ENCODE results near the gene SCNN1A.
A peak's percentile ranks its signal among the peaks of the same experiment; 100 is the strongest.

Gene SCNN1A

GRCh38 chr12:6330999-6331714, 44.2 kb downstream of the SCNN1A start:
- no peak for DNase-seq

GRCh38 chr12:6330192-6330591, 45.2 kb downstream of the SCNN1A start:
- DNase-seq = no peak

DNA sequence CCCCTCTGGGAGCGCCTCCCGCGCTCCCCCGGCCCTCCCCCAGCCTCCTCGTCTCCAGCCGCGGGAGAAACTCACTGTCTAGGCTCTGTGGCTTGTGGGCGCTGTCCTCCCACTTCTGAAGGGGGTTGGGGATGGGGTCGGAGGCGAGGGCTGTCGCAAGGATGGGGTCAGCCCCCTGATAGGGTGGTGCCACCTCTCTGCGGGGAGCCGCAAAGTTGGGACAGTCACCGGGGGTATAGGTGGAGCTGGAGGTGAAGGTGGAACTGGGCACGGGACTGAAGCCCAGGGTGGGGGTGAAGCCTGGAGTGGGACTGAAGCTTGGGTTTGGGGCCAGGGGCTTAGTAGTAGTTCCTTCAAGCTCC, 45.7 kb downstream of the SCNN1A start:
- DNase-seq = no peak

DNA sequence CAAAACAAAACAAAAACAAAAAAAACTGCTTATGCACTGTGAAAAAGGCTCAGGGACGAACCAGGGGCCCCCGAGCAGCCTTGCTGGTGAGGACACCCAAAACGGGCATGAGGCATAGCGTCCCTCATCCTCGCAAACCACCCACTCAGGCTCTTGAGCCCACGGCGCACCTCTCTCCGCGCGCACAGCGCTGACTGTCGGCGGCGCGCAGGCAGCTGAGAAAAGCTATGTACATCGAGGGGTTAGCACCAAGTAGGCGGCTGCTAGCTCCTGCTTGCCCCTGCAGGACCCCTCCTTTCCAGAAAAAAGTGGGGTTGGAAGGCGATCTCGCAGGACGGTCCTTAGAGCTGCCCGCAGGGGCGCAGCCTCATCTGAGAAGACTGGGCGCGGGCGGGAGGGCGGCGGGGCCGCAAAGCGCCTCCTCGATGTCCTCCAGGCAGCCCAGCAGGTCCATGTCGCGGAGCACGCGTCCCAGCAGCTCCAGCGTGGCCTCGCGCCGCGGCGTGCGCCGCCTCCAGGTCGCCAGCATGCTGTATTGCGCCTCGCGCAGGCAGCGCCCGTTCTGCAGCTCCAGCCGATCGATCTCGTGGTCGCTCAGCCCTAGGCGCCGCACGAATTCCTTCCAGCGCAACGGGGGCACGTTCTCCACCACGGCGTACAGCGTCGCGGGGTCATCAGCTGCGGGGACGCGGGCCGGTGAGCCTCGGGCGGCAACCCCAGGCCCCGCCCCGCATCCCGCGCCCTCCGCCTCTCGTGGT, 46.2 kb downstream of the SCNN1A start:
- DNase-seq = no peak

DNA sequence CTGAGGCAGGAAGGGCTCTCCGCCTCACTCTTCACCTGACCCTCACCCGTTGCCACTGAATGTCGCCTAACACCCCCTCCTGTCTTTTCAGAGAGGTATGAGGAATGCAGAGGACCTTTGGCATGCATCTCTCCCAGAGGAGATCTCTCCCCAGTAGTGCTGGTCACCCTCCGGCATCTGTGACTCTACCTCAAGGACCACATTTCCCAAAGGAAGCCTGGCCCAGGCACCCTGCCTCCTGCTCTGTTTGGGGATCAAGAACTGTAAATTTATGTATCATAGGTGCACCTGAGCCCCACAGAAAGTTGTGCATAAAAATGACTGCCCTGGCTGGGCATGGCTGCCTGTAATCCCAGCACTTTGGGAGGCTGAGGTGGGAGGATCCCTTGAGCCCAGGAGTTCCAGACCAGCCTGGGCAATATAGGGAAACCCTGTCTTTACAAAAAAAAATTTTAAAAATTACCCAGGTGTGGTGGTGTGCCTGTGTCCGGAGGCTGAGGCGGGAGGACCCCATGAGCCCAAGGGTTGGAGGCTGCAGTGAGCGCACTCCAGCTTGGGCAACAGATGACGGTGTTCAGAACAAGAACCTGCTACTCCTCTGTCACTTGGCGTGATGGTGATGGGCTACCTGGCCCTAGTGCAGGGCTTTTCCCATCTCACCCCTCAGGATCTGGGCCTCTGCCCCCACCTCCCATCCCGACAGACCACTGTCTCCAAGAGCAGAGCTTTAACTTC, 47.2 kb downstream of the SCNN1A start:
- no peak for DNase-seq

DNA sequence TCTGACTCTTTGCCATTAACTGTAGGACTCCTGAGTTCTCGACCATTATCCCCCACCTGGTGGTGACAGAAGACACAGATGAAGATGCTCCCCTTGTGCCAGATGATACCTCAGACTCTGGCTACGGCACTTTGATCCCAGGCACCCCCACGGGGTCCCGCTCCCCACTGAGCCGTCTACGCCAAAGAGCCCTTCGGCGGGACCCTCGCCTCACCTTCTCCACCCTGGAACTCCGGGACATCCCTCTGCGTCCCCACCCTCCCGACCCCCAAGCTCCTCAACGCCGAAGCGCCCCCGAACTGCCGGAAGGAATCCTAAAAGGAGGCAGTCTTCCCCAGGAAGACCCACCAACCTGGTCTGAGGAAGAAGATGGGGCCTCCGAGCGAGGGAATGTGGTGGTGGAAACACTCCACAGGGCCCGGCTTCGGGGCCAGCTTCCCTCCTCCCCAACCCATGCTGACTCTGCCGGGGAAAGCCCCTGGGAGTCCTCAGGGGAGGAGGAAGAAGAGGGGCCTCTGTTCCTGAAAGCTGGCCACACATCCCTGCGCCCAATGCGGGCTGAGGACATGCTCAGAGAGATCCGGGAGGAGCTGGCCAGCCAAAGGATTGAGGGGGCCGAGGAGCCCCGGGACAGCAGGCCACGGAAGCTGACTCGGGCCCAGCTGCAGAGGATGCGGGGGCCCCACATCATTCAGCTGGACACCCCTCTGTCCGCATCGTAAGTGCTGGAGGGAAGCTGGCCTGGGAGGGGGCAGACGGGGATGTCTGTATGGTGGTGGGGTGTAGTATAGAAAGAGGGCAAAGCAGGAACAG, 47.9 kb downstream of the SCNN1A start:
- DNase-seq = no peak

- peak; percentile 57 for DNase-seq
Measured at GRCh38 chr12:6326316-6327228, 48.8 kb downstream of the SCNN1A start.

- no peak for DNase-seq
Measured at GRCh38 chr12:6324936-6325750, 50.2 kb downstream of the SCNN1A start.

DNA sequence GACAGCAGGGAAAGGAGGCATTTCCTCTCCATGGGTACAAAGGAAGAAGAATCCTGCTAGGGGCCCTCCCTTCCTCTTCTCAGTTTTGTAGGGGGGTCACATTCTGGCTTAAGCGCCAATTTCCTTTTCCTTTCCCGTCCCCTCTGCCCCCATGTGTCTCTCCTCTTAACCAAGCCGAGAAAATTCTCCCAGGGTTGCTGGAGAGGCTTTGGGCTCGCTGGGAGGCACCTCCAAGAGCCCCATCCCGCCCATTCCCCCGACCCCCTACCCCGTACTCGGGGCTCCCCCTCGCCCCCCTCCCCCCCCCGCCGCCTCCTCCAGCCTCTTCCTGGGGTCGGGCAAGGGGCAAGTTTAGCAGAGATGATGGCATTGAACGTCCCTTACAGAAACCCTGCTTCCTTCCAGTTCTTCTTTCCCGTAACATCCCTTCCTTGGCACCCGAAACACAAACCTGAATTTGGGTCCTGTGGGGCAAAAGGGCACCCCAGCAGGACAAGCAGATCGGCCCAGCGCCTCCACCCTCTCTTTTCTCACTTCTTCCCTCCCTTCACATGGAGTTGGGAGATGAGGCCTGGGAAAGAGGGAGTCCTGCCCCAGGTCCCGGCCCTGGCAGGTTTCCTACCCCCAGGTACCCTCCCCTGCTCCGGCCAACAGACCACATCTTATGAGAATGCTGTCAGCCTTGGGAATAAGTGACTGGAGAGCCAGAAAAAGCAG, 51.2 kb downstream of the SCNN1A start:
- DNase-seq = no peak

GRCh38 chr12:6323340-6323994, 51.9 kb downstream of the SCNN1A start:
- DNase-seq = peak; percentile 72

- no peak for DNase-seq
Measured at GRCh38 chr12:6322969-6323339, 52.4 kb downstream of the SCNN1A start.

GRCh38 chr12:6322352-6322751, 53.0 kb downstream of the SCNN1A start:
- no peak for DNase-seq

- no peak for DNase-seq
Measured at GRCh38 chr12:6321905-6322304, 53.5 kb downstream of the SCNN1A start.

DNA sequence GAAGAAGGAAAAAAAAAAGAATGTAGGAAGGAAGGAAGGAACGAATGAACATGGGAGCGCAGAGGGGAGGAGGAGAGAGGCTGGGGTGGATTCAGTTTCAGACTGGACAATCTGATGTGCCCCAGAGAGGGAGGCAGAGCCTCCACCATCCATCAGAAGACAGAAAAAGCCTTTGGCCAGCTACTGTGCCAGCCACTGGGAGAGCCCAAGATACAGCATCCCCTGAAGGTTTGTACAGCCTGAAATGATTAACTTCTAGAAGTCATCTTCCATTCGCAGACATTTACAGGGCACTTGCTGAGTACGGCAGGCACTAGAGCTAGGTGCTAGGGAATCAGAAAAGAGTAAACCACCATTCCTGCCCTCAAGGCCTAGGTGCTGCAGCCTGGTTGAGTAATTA, 55.9 kb downstream of the SCNN1A start:
- no peak for DNase-seq

DNA sequence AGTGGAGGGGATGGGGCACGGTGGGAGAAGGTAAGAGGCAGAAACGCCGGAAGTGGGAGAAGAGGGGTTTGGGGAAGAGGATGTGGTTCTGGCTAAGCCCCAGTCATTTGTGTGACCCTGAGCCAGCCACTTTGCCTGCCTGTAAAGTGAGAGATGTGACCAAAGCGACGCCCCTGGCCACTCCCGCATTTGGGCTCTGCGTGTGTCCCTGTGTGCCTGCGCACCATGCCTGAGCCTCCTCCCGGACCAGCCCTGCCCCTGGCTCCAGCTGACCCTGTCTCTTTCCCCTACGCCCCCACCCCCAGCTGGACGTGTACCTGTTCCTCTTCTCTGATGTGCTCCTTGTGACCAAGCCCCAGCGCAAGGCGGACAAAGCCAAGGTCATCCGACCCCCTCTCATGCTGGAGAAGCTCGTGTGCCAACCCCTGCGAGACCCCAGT, 56.9 kb downstream of the SCNN1A start:
- no peak for DNase-seq

DNA sequence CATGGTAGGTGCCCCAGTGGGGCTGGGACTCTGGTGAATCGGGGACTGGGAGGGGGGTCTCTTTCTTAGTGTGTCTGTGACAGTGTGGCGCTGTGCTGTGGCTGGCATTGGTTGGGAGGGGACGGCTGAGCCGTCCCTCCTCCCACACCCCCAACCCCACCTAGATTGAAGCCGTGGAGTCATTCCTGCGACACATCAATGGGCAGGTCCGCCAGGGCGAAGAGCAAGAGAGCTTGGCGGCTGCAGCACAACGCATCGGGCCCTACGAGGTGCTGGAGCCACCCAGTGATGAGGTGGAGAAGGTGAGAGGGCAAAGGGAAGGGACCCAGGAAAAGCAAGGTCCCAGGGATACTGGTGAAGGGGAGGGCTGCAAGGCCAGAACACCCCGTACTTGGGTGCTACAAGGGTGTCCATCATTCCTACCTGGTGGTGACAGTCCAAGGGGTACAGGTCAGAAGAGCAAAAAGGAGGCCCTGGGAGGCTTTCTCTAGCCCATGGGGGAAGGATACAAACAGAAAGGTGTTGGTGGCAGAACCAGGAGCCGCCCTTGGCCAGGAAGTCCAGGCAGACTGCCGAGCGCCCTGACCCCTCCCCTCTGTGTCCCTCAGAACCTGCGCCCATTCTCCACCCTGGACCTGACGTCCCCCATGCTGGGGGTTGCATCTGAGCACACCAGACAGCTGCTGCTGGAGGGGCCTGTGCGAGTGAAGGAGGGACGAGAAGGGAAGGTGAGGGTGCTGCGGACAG, 57.5 kb downstream of the SCNN1A start:
- DNase-seq = no peak

GRCh38 chr12:6316921-6317692, 58.3 kb downstream of the SCNN1A start:
- DNase-seq = no peak
